Measurements from ENCODE around the gene UGT3A2. TPM values are rescaled to one million over a fixed set of nuclear protein-coding genes. Genes with fewer than 3 reads are reported as not detected.
A peak's percentile ranks its signal among the peaks of the same experiment; 100 is the strongest.

Gene UGT3A2
- total RNA-seq, 2 donors from 2014 or later, result not detected

DNA sequence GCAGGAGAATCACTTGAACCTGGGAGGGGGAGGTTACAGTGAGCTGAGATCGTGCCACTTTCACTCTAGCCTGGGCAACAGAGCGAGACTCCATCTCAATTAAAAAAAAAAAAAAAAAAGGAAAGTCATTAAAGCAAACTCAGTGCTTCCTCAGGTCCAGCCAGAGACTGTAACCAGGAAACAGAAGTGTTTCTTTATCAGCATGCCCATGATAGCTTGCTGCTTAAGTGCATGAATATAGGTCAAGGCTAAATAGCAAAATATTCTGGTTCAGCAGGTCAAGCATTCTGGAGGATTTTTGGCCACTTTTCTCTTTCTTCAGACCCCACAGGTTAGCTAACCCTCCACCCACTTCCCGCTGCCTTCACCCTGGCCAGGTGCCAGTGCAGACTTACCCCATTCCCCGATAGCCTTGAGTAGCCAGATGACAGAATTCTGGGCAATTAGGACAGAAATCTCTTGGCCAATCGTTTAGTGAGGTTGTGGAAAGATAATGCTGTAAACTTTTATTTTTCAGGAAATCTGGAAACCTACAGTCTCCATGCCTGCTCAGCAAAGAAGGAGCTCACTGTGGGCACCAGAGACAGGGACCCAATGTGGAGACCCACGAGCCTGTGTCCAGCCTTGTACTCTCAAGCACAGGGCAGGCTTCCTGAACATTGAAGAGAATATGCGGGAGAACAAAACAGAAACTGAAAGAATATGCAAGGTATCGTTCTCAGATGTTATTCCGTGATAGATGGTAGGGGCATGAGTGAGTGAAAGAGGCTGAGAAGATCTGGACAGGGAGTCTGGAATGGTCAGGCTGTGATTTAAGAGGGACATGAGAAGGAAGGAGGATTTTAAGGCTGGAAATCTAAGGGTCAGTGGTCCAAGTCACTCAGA lies 4.2 kb upstream of the UGT3A2 start:
- no peak overlapping the region for H3K9ac ChIP-seq (ENCODE audit: low read depth in 2 of 2, low read length in 2 of 2)
- H3K27ac ChIP-seq, result no peak overlapping the region
- H3K36me3 ChIP-seq, result no peaks in the 10 kb centered on the region
- intact Hi-C loops (cut with DNase I), result no loop called here
- H3K4me1 ChIP-seq, result no peaks in the 10 kb centered on the region
- H3K27me3 ChIP-seq, result no peaks in the 10 kb centered on the region
- H3K4me3 ChIP-seq, result peak overlapping the region; percentile 2
- no peaks in the 10 kb centered on the region for H3K9me3 ChIP-seq
- TF ChIP-seq, protein P1, sequence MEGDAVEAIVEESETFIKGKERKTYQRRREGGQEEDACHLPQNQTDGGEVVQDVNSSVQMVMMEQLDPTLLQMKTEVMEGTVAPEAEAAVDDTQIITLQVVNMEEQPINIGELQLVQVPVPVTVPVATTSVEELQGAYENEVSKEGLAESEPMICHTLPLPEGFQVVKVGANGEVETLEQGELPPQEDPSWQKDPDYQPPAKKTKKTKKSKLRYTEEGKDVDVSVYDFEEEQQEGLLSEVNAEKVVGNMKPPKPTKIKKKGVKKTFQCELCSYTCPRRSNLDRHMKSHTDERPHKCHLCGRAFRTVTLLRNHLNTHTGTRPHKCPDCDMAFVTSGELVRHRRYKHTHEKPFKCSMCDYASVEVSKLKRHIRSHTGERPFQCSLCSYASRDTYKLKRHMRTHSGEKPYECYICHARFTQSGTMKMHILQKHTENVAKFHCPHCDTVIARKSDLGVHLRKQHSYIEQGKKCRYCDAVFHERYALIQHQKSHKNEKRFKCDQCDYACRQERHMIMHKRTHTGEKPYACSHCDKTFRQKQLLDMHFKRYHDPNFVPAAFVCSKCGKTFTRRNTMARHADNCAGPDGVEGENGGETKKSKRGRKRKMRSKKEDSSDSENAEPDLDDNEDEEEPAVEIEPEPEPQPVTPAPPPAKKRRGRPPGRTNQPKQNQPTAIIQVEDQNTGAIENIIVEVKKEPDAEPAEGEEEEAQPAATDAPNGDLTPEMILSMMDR (IDR thresholded peaks at IDR 0.05), result no peak
- DNase-seq, result no peak

DNA sequence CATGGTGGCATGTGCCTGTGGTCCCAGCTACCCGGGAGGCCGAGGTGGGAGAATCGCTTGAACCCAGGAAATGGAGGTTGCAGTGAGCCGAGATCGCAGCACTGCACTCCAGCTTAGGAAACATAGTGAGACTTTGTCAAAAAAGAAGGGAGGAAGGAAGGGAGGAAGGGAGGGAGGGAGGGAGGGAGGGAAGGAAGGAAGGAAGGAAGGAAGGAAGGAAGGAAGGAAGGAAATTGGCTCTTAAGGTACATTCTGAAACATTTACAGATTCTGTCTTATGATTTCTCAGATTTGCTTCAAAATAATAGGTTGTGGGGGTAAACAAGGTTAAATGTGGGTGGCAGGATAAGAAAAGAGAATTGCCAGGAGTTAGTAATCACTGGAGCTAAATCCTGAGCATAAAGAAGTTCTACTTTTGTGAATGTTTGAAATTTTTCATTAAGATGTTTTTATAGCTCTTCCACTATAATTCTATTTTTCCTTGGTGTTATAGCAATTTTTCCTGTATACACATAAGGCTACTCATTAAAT lies 2.1 kb upstream of the UGT3A2 start:
- TF ChIP-seq, protein P1 (IDR thresholded peaks at IDR 0.05), result no peak
- Histone ChIP-seq H3K27me3 (no peaks in the 10 kb centered on the region), H3K9me3 (no peaks in the 10 kb centered on the region), H3K4me1 (no peaks in the 10 kb centered on the region), H3K4me3 (no peak overlapping the region), H3K36me3 (no peaks in the 10 kb centered on the region), H3K9ac (ENCODE audit: low read depth in 2 of 2, low read length in 2 of 2) (no peak overlapping the region), H3K27ac (no peak overlapping the region)
- DNase-seq, result no peak
- intact Hi-C loops (cut with DNase I), result no loop called here

DNA sequence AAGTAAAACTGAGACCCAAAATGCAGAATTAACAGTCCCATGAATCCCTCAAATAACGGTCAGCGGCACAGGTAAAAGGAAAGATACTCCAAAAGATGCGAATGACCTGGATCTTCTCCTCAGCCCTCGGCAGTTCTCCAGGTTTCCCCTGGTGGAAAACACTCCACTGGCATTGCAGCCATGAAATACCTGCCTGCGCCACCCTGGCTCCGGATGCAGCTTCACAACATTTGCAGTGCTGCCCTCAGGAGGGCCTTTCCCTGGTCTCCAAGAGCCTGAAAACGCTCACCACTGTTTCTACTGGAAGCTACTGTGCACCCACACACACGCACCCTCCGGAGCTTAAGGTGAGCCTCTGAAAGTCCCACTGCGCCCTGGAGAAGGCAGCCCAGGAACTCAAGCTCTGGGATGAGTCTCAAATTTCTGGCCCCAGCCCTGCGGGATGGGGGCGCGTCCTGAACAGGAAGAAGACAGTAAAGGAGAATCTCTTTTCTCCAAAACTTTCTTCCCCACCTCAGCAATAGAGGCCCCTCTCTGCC lies 612 bp downstream of the UGT3A2 start:
- H3K4me3 ChIP-seq, result no peak overlapping the region

DNA sequence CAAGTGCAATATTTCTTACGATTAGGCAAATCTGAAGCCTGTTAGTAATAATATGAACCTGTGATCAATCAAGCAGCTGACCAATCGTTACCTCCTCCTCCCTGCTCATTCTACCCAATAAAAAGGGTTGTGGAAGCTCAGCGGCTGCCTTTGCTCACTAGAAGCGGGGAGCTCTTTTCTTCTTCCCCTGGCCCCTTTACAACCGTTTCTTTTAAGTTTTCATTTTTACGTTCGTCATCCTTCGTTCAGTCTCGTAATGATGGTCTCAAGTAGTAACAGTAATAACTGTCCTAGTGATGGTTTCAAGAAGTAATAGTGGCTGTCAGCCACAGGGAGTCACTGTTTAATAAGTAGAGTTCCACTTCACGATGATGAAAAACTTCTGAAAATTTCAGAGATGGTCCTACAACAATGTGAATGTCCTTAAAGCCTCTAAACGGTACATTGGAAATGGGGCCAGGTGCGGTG lies 6.2 kb downstream of the UGT3A2 start:
- H3K27ac ChIP-seq, result no peak overlapping the region
- TF ChIP-seq, protein P1 (IDR thresholded peaks at IDR 0.05), result no peak
- no peak for DNase-seq
- no peak overlapping the region for H3K4me3 ChIP-seq
- no peaks in the 10 kb centered on the region for H3K27me3 ChIP-seq
- H3K4me1 ChIP-seq, result no peaks in the 10 kb centered on the region
- no peaks in the 10 kb centered on the region for H3K9me3 ChIP-seq
- no peaks in the 10 kb centered on the region for H3K36me3 ChIP-seq
- intact Hi-C loops (cut with DNase I), result no loop called here
- H3K9ac ChIP-seq (ENCODE audit: low read depth in 2 of 2, low read length in 2 of 2), result no peak overlapping the region

More for the DNA sequence above, 612 bp downstream of the UGT3A2 start:
- Histone ChIP-seq H3K27ac (no peak overlapping the region), H3K9me3 (no peaks in the 10 kb centered on the region), H3K27me3 (no peaks in the 10 kb centered on the region), H3K4me1 (no peaks in the 10 kb centered on the region), H3K36me3 (no peaks in the 10 kb centered on the region), H3K9ac (ENCODE audit: low read depth in 2 of 2, low read length in 2 of 2) (no peak overlapping the region)
- TF ChIP-seq, protein P1 (IDR thresholded peaks at IDR 0.05), result no peak
- intact Hi-C loops (cut with DNase I), result no loop called here
- DNase-seq, result no peak

DNA sequence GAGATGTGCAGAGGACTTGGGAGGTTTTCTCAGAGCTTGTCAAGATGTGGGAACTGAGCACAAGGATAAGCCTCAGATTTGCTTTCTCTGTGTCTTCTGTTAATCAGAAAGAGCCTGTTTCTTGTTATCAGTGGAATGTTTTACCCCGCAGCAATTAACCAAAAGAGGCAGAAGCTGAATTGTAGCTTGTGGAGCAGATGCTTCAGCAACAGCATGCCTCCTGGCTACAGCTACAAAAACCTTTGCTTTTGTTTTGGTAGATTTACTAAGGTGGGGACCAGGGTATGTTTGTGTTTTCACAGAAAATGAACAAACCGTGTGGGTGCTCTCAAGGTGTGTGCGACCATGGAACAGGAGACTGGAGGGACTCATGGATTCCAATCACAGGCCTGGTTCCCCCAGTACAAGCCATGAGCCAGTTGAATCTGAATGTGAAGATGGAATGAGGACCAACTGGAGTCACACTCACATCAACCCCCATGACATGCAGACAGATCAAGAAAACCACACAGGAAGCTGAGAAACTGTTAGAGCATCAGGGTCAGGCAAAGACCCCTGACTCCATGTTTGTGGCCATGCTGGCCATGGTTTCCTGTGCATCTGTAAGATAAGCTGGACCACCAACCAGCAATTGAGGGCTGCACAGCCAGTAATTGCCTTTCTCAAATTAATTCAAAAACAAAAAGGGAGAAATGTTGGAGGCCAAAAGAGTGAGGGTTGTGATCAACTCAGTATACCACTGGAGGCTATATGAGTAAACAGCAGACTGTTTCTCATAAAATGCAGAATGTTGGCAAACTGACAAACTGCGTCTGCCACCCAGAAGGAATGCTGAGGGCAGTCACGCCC lies 6.9 kb downstream of the UGT3A2 start:
- H3K27ac ChIP-seq, result no peak overlapping the region
- no peak for DNase-seq
- TF ChIP-seq, protein P1 (IDR thresholded peaks at IDR 0.05), result no peak
- H3K27me3 ChIP-seq, result no peaks in the 10 kb centered on the region
- intact Hi-C loops (cut with DNase I), result no loop called here
- no peak overlapping the region for H3K9ac ChIP-seq (ENCODE audit: low read depth in 2 of 2, low read length in 2 of 2)
- no peaks in the 10 kb centered on the region for H3K36me3 ChIP-seq
- H3K4me1 ChIP-seq, result no peaks in the 10 kb centered on the region
- no peak overlapping the region for H3K4me3 ChIP-seq
- H3K9me3 ChIP-seq, result no peaks in the 10 kb centered on the region

Measured in colonic mucosa (tissue), 4 donors.